Gastroesophageal sphincter (tissue), 4 donors: ENCODE results near the gene PYGB. TPM values are rescaled to one million over a fixed set of nuclear protein-coding genes. Genes with fewer than 3 reads are reported as not detected.

Experiments
- ATAC-seq: fragments of 150-250 bp; one replicate; pipeline ENCODE4 v1.9.1; 2016; ENCODE audit warnings: mild to moderate bottlenecking, moderate library complexity
- H3K27ac ChIP-seq, 4 donors: fragments of 200-600 bp; sonication (generic) in 3 of 4; 1 replicate in 3 of 4; 2 replicates in 1 of 4; pipeline ENCODE4 v1.5.1; 2016 to 2019
- H3K27me3 ChIP-seq: fragments of 200-600 bp; sonication (generic); one replicate; pipeline ENCODE4 v1.5.1; 2019
- H3K36me3 ChIP-seq, 2 donors: fragments of 200-600 bp; sonication (generic); one replicate each; pipeline ENCODE4 v1.5.1; 2019; ENCODE audit warnings: control low read depth in 1 of 2
- H3K4me1 ChIP-seq, 3 donors: fragments of 200-600 bp; sonication (generic); 1 replicate in 2 of 3; 2 replicates in 1 of 3; pipeline ENCODE4 v1.5.1; 2016 to 2019; ENCODE audit warnings: control low read depth in 2 of 3
- H3K4me3 ChIP-seq, 2 donors: fragments of 200-600 bp; sonication (generic); one replicate each; pipeline ENCODE4 v1.5.1; 2019; ENCODE audit warnings: mild to moderate bottlenecking in 1 of 2, moderate library complexity in 1 of 2
- H3K9me3 ChIP-seq, 3 donors: fragments of 200-600 bp; sonication (generic); one replicate each; pipeline ENCODE4 v1.5.1; 2017 to 2019; ENCODE audit warnings: control low read depth in 2 of 3
- EP300 ChIP-seq: sonication (generic); formaldehyde crosslinking; IDR thresholded peaks from one replicate; pipeline ENCODE4 v1.6.1; 2017; ENCODE audit warnings: antibody characterized with exemption, mild to moderate bottlenecking
- POLR2A ChIP-seq, 2 donors: fragments of 450-650 bp; IDR thresholded peaks; one replicate each; pipeline ENCODE4 v1.6.1; 2017; ENCODE audit warnings: antibody characterized with exemption in 2 of 2, mild to moderate bottlenecking in 2 of 2, moderate library complexity in 1 of 2
- POLR2AphosphoS5 ChIP-seq: sonication (generic); formaldehyde crosslinking; IDR thresholded peaks from one replicate; pipeline ENCODE4 v1.6.1; 2017; ENCODE audit warnings: antibody characterized with exemption
- WGBS, 2 donors: methylation state at CpG; one replicate each; pipeline ENCODE4 v1.1.5; 2018; ENCODE audit warnings: low coverage in 1 of 2; 5-methylcytosine and 5-hydroxymethylcytosine counted together
- total RNA-seq, 4 donors: library from RNA; depleted of rRNA; stranded (reverse); fragments of >200 nt; gene quantifications; one replicate each; pipeline ENCODE4 v1.1.0, GENCODE V29; 2016
- TF ChIP-seq, protein P1 (sequence below), 4 experiments: fragments of 200-600 bp in 2 of 4; fragments of 450-650 bp in 2 of 4; sonication (generic) in 1 of 4; IDR thresholded peaks; one replicate each; pipeline ENCODE4 v1.5.1; 2017 to 2019; ENCODE audit warnings: antibody characterized with exemption in 4 of 4, mild to moderate bottlenecking in 2 of 4, moderate library complexity in 2 of 4

PYGB gene
- total RNA-seq, 4 donors from 2014 or later: 131 to 663 (median 337) TPM

DNA sequence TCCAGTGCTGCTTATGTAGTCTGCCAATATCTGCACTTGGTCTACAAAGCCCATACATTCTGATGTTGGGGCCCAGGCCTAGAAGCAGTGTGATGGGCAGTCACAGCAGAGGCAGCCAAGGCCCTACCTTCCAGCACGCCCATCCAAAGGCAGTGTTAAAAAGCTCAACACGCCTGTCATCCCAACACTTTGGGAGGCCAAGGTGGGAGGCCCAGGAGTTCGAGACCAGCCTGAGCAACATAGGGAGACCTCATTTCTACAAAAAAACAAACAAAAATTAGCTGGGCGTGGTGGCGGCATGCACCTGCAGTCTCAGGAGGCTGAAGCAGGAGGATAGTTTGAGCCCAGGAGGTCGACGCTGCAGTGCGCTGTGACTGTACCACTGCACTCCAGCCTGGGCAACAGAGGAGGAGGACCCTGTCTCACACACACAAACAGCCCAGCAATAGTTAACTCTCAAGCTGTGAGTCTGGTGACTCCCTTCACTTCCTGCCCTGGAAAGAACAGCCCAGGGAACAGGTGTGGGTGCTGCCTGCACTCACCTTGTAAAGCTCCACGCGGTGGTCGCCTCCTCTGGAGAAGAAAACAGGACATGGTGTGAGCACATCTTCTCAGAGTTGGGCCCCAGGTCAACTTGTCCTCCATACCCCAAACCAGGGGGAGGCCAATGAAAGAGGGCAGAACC lies 68.8 kb downstream of the PYGB start:
- WGBS, 2 donors: 92% methylated on average over 4 of the region's 11 CpGs; no CpG with 5 or more reads in 1 of the 2 donors
- H3K9me3 ChIP-seq: no peaks in the 10 kb centered on the region
- no peak overlapping the region for H3K27ac ChIP-seq
- no peak for TF ChIP-seq EP300
- no peak for TF ChIP-seq POLR2AphosphoS5
- TF ChIP-seq, protein P1, sequence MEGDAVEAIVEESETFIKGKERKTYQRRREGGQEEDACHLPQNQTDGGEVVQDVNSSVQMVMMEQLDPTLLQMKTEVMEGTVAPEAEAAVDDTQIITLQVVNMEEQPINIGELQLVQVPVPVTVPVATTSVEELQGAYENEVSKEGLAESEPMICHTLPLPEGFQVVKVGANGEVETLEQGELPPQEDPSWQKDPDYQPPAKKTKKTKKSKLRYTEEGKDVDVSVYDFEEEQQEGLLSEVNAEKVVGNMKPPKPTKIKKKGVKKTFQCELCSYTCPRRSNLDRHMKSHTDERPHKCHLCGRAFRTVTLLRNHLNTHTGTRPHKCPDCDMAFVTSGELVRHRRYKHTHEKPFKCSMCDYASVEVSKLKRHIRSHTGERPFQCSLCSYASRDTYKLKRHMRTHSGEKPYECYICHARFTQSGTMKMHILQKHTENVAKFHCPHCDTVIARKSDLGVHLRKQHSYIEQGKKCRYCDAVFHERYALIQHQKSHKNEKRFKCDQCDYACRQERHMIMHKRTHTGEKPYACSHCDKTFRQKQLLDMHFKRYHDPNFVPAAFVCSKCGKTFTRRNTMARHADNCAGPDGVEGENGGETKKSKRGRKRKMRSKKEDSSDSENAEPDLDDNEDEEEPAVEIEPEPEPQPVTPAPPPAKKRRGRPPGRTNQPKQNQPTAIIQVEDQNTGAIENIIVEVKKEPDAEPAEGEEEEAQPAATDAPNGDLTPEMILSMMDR (IDR thresholded peaks at IDR 0.05): no peak
- no peak for TF ChIP-seq POLR2A (IDR thresholded peaks at IDR 0.05)
- H3K4me3 ChIP-seq: no peak overlapping the region
- ATAC-seq: no peak
- H3K27me3 ChIP-seq: no peaks in the 10 kb centered on the region
- peaks cover 0 to 21% (median 0%) of the 10 kb centered on the region in 3 donors for H3K4me1 ChIP-seq
- H3K36me3 ChIP-seq: peaks cover 0 to 44% of the 10 kb centered on the region in 2 donors

DNA sequence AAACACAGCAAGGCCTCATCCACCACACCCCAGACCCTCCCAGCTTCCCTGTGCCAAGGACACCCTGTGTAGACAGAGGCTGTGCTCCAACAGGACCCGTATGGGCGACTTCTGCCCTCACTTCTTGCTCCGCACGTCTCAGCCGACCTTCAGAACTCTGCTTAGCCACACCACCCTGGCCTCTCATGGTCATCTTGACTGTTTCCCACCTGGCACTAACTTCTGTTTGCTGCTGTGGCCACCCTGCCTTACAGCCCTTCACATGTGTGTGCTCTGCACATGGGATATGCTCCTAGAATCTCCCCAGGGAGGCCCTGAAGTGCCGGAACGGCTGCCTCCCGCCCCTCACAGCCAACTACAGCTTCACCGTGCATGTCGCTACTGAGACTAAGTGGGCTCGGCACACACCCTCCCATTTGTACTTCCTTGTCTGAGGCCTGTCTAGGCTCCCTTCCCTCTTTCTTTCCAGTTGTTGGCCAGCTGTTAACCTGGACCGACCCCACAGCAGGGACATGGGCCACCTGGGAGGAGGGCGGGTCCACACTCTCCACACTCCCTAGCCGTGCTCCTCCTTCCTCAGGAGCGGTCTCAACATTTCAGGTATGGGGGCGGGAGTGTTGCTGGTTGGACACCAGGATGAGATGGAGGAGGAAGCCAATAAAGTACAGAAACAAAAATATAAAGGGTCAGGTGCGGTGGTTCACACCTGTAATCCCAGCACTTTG lies 69.6 kb downstream of the PYGB start:
- peak overlapping the region in 1 of 4 donors; percentile 5 for H3K27ac ChIP-seq
- ATAC-seq: no peak
- peaks cover 0 to 53% of the 10 kb centered on the region in 2 donors for H3K36me3 ChIP-seq
- H3K27me3 ChIP-seq: no peaks in the 10 kb centered on the region
- no peak overlapping the region for H3K4me3 ChIP-seq
- TF ChIP-seq EP300: no peak
- no peak for TF ChIP-seq POLR2A (IDR thresholded peaks at IDR 0.05)
- WGBS, 2 donors: 63 to 81% methylated on average over 5 to 11 of the region's 17 CpGs
- peaks cover 0 to 14% (median 0%) of the 10 kb centered on the region in 3 donors for H3K4me1 ChIP-seq
- H3K9me3 ChIP-seq: no peaks in the 10 kb centered on the region

DNA sequence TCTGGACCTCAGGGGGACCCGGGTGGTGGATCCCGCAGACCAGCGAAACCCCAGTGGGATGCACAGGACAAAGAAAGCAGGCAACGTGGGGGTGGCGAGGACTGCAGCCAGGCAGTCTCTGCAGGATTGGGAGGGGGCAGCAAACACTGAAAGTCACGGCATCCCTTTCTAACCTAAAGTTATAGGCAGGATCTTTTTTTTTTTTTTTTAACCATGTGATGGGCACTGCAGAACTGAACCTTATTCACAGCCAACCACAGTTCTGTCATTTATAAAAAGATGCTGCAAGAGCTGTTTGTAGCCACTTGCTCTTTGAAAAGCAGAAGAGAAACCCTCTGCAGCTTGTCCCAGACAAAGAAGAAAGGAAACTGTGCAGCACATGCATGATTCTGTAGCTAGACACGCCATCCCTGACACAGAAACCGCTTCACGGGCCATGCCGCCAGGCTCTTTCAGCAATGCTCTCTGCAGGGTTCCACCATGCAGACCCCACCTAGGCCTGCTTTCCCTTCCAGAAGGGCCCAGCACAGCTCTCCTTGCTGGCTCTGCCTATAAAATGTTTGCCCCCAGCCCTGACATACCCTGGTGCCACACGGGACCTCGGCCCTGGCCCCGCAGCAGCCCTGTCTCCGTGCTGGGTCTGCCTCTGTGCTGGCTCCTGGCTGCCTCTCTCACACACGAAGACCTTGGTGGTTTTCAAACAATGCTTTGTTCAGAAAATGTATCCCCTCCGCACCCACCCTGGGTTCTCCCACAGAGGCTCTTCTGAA lies 70.8 kb downstream of the PYGB start:
- Histone ChIP-seq H3K36me3 (peaks cover 0 to 63% of the 10 kb centered on the region in 2 donors), H3K27me3 (no peaks in the 10 kb centered on the region), H3K27ac (no peak overlapping the region), H3K4me1 (peaks cover 0 to 14% (median 0%) of the 10 kb centered on the region in 3 donors), H3K9me3 (no peaks in the 10 kb centered on the region), H3K4me3 (no peak overlapping the region)
- 73 to 75% methylated on average over 8 to 12 of the region's 16 CpGs for WGBS, 2 donors
- TF ChIP-seq, protein P1 (IDR thresholded peaks at IDR 0.05): no peak
- TF ChIP-seq POLR2A (IDR thresholded peaks at IDR 0.05) (no peak), EP300 (no peak), POLR2AphosphoS5 (no peak)
- no peak for ATAC-seq

DNA sequence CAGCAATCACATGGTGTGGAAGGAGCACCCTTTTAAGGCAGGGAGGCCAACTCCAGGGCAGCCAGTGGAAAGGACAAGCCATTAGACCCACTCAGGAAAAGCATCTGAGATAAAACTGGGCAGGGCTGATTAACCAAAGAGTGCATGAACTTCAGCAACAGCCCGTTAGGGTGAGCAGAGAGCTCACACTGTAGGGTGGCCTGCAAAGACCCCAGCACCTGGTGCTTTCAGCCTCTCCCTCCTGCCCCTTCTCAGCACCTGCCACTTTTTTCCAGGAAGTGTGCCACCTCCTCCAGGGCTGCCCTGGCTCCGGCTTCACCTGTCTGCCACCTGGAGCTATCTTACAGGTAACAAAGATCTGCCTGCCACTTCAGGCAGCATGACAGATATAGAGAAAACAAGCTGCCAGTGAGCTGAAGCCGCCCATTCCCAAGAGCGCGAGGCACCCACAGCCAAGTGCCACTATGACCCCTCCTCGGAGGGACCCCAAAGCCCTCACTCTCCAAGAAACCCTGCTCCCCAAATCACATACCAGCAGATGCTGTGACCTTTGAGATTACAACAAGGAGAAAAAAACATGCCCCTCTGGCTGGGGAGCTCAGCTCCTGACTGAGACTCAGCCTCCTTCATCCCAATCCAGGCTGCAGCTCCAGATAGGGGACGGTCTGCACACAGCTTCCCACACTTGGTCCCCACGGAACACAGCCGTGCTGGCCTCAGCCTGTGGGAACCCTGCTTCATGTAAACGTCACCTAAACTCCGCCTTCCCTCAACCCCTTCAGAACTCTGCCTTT lies 71.6 kb downstream of the PYGB start:
- H3K9me3 ChIP-seq: no peaks in the 10 kb centered on the region
- H3K27ac ChIP-seq: no peak overlapping the region
- no peak for ATAC-seq
- peaks cover 0 to 56% of the 10 kb centered on the region in 2 donors for H3K36me3 ChIP-seq
- WGBS, 2 donors: 60 to 87% methylated on average over 4 to 6 of the region's 11 CpGs
- TF ChIP-seq POLR2AphosphoS5: no peak
- no peak for TF ChIP-seq POLR2A (IDR thresholded peaks at IDR 0.05)
- no peak for TF ChIP-seq EP300
- TF ChIP-seq, protein P1 (IDR thresholded peaks at IDR 0.05): no peak
- H3K27me3 ChIP-seq: no peaks in the 10 kb centered on the region
- H3K4me1 ChIP-seq: peaks cover 0 to 14% (median 0%) of the 10 kb centered on the region in 3 donors
- no peak overlapping the region for H3K4me3 ChIP-seq
